Neural cell (in vitro differentiated cells): ENCODE data around the gene GSTP1. TPM values are rescaled to one million over a fixed set of nuclear protein-coding genes. Genes with fewer than 3 reads are reported as not detected.

Experiments
- H2AFZ ChIP-seq: fragments of 200-600, 300-800 bp; sonication (generic), shearing (Covaris generic); 2 replicates; pipeline ENCODE4 v1.6.0; 2014; ENCODE audit warnings: low read depth, mild to moderate bottlenecking, antibody characterized with exemption, low read length, moderate library complexity
- H3F3A ChIP-seq: fragments of 200-600 bp; shearing (Covaris generic); 2 replicates; pipeline ENCODE4 v1.6.1; 2016; ENCODE audit warnings: mild to moderate bottlenecking, moderate library complexity, mixed read lengths, antibody characterized with exemption, low read length; ENCODE audit not compliant: insufficient read depth, poor library complexity, severe bottlenecking
- H3K27ac ChIP-seq: fragments of 200-600, 300-800 bp; sonication (generic), shearing (Covaris generic); 2 replicates; pipeline ENCODE4 v1.5.1; 2014; ENCODE audit warnings: mild to moderate bottlenecking, low read length, moderate library complexity
- H3K27me3 ChIP-seq: fragments of 300-800, 200-600 bp; sonication (generic), shearing (Covaris generic); 2 replicates; pipeline ENCODE4 v1.6.0; 2014; ENCODE audit warnings: mild to moderate bottlenecking, low read depth, low read length, moderate library complexity; ENCODE audit not compliant: insufficient read depth
- H3K36me3 ChIP-seq: fragments of 300-800, 200-600 bp; sonication (generic), shearing (Covaris generic); 2 replicates; pipeline ENCODE4 v1.5.1; 2014; ENCODE audit warnings: mild to moderate bottlenecking, antibody characterized with exemption, low read length, moderate library complexity; ENCODE audit not compliant: insufficient read depth
- H3K4me2 ChIP-seq: fragments of 300-800, 200-600 bp; sonication (generic), shearing (Covaris generic); 2 replicates; pipeline ENCODE4 v1.6.0; 2014; ENCODE audit warnings: mild to moderate bottlenecking, low read length
- H3K4me3 ChIP-seq: fragments of 300-800, 200-600 bp; sonication (generic), shearing (Covaris generic); 2 replicates; pipeline ENCODE4 v1.5.1; 2014; ENCODE audit warnings: mild to moderate bottlenecking, low read length, moderate library complexity
- H3K79me2 ChIP-seq: fragments of 200-600 bp; shearing (Covaris generic); replicated peaks from 2 replicates; pipeline ENCODE4 v1.6.0; 2014; ENCODE audit warnings: mild to moderate bottlenecking, low read length, moderate library complexity; ENCODE audit not compliant: insufficient read depth
- H3K9ac ChIP-seq: fragments of 300-800, 200-600 bp; sonication (generic), shearing (Covaris generic); 2 replicates; pipeline ENCODE4 v1.6.1; 2016; ENCODE audit warnings: mild to moderate bottlenecking, low read length, mixed read lengths
- H3K9me2 ChIP-seq: fragments of 200-600 bp; shearing (Covaris generic); 2 replicates; pipeline ENCODE4 v1.6.1; 2016; ENCODE audit warnings: mild to moderate bottlenecking, low read length, mixed read lengths; ENCODE audit not compliant: insufficient read depth
- H3K9me3 ChIP-seq: fragments of 200-600, 300-800 bp; sonication (generic), shearing (Covaris generic); 2 replicates; pipeline ENCODE4 v1.6.1; 2016; ENCODE audit warnings: mild to moderate bottlenecking, mixed run types, low read length, moderate library complexity, mixed read lengths
- H4K20me1 ChIP-seq: fragments of 200-600 bp; shearing (Covaris generic); 2 replicates; pipeline ENCODE4 v1.6.1; 2016; ENCODE audit warnings: mild to moderate bottlenecking, mixed run types; ENCODE audit not compliant: insufficient read depth
- EP300 ChIP-seq: fragments of 450-650 bp; conservative IDR thresholded peaks from 2 replicates; pipeline ENCODE4 v1.6.1; 2014; ENCODE audit warnings: antibody characterized with exemption, mild to moderate bottlenecking, moderate library complexity; ENCODE audit not compliant: poor library complexity, severe bottlenecking
- EZH2 ChIP-seq: fragments of 200-600, 300-800 bp; shearing (Covaris generic), sonication (generic); IDR thresholded peaks from 2 replicates; pipeline ENCODE4 v1.6.1; 2014; ENCODE audit warnings: antibody characterized with exemption, low read length, borderline replicate concordance, mild to moderate bottlenecking; ENCODE audit not compliant: insufficient read depth, poor library complexity, severe bottlenecking
- MXI1 ChIP-seq: fragments of 450-650 bp; conservative IDR thresholded peaks from 2 replicates; pipeline ENCODE4 v1.6.1; 2014; ENCODE audit warnings: antibody characterized with exemption, mild to moderate bottlenecking; ENCODE audit not compliant: poor library complexity, severe bottlenecking
- POLR2AphosphoS5 ChIP-seq: IDR thresholded peaks from 2 replicates; pipeline ENCODE4 v1.6.1; 2012
- RAD21 ChIP-seq: fragments of 450-650 bp; conservative IDR thresholded peaks from 2 replicates; pipeline ENCODE4 v1.6.1; 2014; ENCODE audit warnings: antibody characterized with exemption, mild to moderate bottlenecking, moderate library complexity
- SMC3 ChIP-seq: fragments of 450-650 bp; conservative IDR thresholded peaks from 2 replicates; pipeline ENCODE4 v1.6.1; 2014; ENCODE audit warnings: antibody characterized with exemption, mild to moderate bottlenecking, moderate library complexity; ENCODE audit not compliant: poor library complexity
- TAF1 ChIP-seq: IDR thresholded peaks from 2 replicates; pipeline ENCODE4 v1.6.1; 2012; ENCODE audit warnings: low read depth
- polyA plus RNA-seq: library from polyadenylated mRNA; depleted of rRNA; stranded (reverse); fragments of >200 nt; gene quantifications from 2 replicates; pipeline ENCODE4 v1.2.3, GENCODE V29; 2014
- TF ChIP-seq, protein P1 (sequence below): fragments of 450-650 bp; IDR thresholded peaks from 2 replicates; pipeline ENCODE4 v1.5.1; 2014; ENCODE audit warnings: antibody characterized with exemption, mild to moderate bottlenecking, moderate library complexity; ENCODE audit not compliant: poor library complexity, severe bottlenecking
- TF ChIP-seq, protein P2 (sequence below): IDR thresholded peaks from 2 replicates; pipeline ENCODE4 v1.6.1; 2012; ENCODE audit warnings: borderline replicate concordance

GSTP1 gene
- polyA plus RNA-seq, 1 donor from 2014 or later = 94.6 TPM

DNA sequence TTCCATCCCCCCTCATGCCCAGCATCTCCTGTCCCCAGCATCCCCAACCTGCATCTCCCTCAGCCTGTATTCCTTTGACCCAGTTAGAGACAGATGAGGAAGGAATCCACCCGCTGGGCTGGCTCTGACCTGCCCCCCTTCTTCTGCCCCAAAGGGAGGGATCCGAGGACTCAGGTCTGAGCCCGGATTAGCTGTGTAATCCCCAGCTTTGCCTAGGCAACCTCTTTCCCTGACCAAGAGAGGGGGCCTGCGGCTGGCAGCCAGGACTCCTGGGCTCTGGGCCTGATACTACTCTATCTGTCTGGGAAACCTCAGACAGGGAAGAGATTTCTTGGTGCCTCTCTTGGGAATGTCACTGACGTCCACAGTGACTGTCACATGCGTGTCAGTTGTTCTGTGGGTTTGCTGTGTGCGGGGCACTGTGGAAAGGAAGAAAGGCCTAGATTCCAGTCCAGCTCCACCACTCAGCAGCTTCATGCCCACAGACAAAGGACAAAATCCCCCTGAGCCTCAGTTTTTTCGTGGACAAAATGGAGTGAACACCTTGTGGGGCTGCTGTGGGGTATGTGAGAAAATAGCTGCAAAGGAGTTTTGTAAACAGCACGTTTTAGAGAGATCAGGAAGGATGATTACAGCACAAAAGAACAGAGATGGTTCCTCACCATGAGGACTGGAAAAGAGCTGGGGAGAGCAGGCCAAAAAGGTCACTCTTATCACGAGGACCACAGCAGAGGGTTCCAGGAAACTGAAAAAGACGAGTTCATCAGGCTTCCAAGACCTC is 21.8 kb downstream of the GSTP1 start:
- Histone ChIP-seq H3K27ac (no peak overlapping the region), H3K9ac (no peak overlapping the region), H3K79me2 (peaks cover 6% of the 10 kb centered on the region), H3K9me2 (no peaks in the 10 kb centered on the region), H3K27me3 (no peaks in the 10 kb centered on the region), H3K4me3 (no peak overlapping the region), H3K36me3 (no peaks in the 10 kb centered on the region), H3K4me2 (no peak overlapping the region), H3K9me3 (no peaks in the 10 kb centered on the region), H4K20me1 (no peaks in the 10 kb centered on the region), H2AFZ (no peak overlapping the region), H3F3A (no peaks in the 10 kb centered on the region)
- TF ChIP-seq MXI1 (no peak), SMC3 (no peak), EZH2 (no peak), POLR2AphosphoS5 (no peak), EP300 (no peak), RAD21 (no peak), TAF1 (no peak)
- TF ChIP-seq, protein P1, sequence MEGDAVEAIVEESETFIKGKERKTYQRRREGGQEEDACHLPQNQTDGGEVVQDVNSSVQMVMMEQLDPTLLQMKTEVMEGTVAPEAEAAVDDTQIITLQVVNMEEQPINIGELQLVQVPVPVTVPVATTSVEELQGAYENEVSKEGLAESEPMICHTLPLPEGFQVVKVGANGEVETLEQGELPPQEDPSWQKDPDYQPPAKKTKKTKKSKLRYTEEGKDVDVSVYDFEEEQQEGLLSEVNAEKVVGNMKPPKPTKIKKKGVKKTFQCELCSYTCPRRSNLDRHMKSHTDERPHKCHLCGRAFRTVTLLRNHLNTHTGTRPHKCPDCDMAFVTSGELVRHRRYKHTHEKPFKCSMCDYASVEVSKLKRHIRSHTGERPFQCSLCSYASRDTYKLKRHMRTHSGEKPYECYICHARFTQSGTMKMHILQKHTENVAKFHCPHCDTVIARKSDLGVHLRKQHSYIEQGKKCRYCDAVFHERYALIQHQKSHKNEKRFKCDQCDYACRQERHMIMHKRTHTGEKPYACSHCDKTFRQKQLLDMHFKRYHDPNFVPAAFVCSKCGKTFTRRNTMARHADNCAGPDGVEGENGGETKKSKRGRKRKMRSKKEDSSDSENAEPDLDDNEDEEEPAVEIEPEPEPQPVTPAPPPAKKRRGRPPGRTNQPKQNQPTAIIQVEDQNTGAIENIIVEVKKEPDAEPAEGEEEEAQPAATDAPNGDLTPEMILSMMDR = no peak
- TF ChIP-seq, protein P2, sequence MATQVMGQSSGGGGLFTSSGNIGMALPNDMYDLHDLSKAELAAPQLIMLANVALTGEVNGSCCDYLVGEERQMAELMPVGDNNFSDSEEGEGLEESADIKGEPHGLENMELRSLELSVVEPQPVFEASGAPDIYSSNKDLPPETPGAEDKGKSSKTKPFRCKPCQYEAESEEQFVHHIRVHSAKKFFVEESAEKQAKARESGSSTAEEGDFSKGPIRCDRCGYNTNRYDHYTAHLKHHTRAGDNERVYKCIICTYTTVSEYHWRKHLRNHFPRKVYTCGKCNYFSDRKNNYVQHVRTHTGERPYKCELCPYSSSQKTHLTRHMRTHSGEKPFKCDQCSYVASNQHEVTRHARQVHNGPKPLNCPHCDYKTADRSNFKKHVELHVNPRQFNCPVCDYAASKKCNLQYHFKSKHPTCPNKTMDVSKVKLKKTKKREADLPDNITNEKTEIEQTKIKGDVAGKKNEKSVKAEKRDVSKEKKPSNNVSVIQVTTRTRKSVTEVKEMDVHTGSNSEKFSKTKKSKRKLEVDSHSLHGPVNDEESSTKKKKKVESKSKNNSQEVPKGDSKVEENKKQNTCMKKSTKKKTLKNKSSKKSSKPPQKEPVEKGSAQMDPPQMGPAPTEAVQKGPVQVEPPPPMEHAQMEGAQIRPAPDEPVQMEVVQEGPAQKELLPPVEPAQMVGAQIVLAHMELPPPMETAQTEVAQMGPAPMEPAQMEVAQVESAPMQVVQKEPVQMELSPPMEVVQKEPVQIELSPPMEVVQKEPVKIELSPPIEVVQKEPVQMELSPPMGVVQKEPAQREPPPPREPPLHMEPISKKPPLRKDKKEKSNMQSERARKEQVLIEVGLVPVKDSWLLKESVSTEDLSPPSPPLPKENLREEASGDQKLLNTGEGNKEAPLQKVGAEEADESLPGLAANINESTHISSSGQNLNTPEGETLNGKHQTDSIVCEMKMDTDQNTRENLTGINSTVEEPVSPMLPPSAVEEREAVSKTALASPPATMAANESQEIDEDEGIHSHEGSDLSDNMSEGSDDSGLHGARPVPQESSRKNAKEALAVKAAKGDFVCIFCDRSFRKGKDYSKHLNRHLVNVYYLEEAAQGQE = no peak

DNA sequence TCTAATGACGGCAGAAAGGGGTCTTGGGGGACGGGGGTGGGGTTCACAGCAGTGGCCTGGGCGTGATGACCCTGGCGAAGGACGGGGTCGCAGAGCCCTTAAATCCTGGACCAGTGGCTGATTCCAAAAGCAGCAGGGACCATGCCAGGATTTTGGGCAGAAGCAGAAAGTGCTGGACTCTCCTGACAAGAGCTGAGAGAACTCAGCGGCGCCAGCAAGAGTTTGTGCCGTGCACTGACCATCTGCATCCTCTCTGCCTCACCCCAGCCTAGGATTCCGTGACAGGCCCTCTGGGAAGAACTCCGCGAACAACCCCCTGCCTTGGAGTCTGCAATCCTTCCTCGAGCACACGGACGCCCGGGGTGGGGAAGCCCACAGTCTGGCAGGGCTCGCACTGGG is 22.5 kb downstream of the GSTP1 start:
- H3F3A ChIP-seq = no peaks in the 10 kb centered on the region
- no peaks in the 10 kb centered on the region for H3K9me2 ChIP-seq
- H3K9me3 ChIP-seq = no peaks in the 10 kb centered on the region
- peak overlapping the region; percentile 86 for H3K9ac ChIP-seq
- peak overlapping the region; percentile 50 for H3K4me2 ChIP-seq
- H3K4me3 ChIP-seq = peak overlapping the region; percentile 88
- H4K20me1 ChIP-seq = no peaks in the 10 kb centered on the region
- TF ChIP-seq SMC3 (no peak), TAF1 (no peak), RAD21 (no peak), MXI1 (no peak), POLR2AphosphoS5 (no peak), EZH2 (no peak), EP300 (no peak)
- TF ChIP-seq, protein P1 = no peak
- TF ChIP-seq, protein P2 = no peak
- H3K27me3 ChIP-seq = no peaks in the 10 kb centered on the region
- peak overlapping the region; percentile 94 for H2AFZ ChIP-seq
- peak overlapping the region; percentile 61 for H3K27ac ChIP-seq
- H3K79me2 ChIP-seq = peaks cover 6% of the 10 kb centered on the region
- H3K36me3 ChIP-seq = no peaks in the 10 kb centered on the region
